ENCODE measurements around the gene STX12.
"Not testable (repeated sequence)": the region's sequence is repeated elsewhere in the genome, so short reads cannot be mapped to it uniquely, and the experiment has no call there.

The STX12 gene

GRCh38 chr1:27849951-27850350, 76.9 kb downstream of the STX12 start:
- Histone ChIP-seq H3K4me1 (ENCODE audit: control insufficient read depth, insufficient read depth, low read length) (no peaks in the 10 kb centered on the region), H3K36me3 (ENCODE audit: control insufficient read depth, insufficient read depth, low read length) (peaks cover 33% of the 10 kb centered on the region), H3K27ac (ENCODE audit: low read depth, low read length) (no peak overlapping the region), H3K27me3 (ENCODE audit: control insufficient read depth, insufficient read depth, low read length) (no peaks in the 10 kb centered on the region), H3K9ac (ENCODE audit: low read length) (no peak overlapping the region), H3K4me3 (ENCODE audit: low read length) (no peak overlapping the region)

- no peak overlapping the region for H3K27ac ChIP-seq (ENCODE audit: low read depth, low read length)
- no peaks in the 10 kb centered on the region for H3K4me1 ChIP-seq (ENCODE audit: control insufficient read depth, insufficient read depth, low read length)
- H3K9ac ChIP-seq (ENCODE audit: low read length) = no peak overlapping the region
- no peak overlapping the region for H3K4me3 ChIP-seq (ENCODE audit: low read length)
- peaks cover 13% of the 10 kb centered on the region for H3K36me3 ChIP-seq (ENCODE audit: control insufficient read depth, insufficient read depth, low read length)
- H3K27me3 ChIP-seq (ENCODE audit: control insufficient read depth, insufficient read depth, low read length) = no peaks in the 10 kb centered on the region
These were observed 82.1 kb downstream of the STX12 start for GRCh38 chr1:27855085-27855484.

- Histone ChIP-seq H3K27ac (ENCODE audit: low read depth, low read length) (no peak overlapping the region), H3K27me3 (ENCODE audit: control insufficient read depth, insufficient read depth, low read length) (no peaks in the 10 kb centered on the region), H3K4me1 (ENCODE audit: control insufficient read depth, insufficient read depth, low read length) (no peaks in the 10 kb centered on the region), H3K9ac (ENCODE audit: low read length) (no peak overlapping the region), H3K4me3 (ENCODE audit: low read length) (no peak overlapping the region), H3K36me3 (ENCODE audit: control insufficient read depth, insufficient read depth, low read length) (peaks cover under 1% of the 10 kb centered on the region)
These were observed 83.7 kb downstream of the STX12 start for GRCh38 chr1:27856561-27857343.

- H3K27ac ChIP-seq (ENCODE audit: low read depth, low read length); H3K36me3 ChIP-seq (ENCODE audit: control insufficient read depth, insufficient read depth, low read length); H3K27me3 ChIP-seq (ENCODE audit: control insufficient read depth, insufficient read depth, low read length); H3K4me3 ChIP-seq (ENCODE audit: low read length); H3K9ac ChIP-seq (ENCODE audit: low read length); H3K4me1 ChIP-seq (ENCODE audit: control insufficient read depth, insufficient read depth, low read length): not testable (repeated sequence)
These were observed 84.5 kb downstream of the STX12 start for GRCh38 chr1:27857552-27857951.

GRCh38 chr1:27858072-27858948, 85.3 kb downstream of the STX12 start:
- Histone ChIP-seq H3K9ac (ENCODE audit: low read length) (no peak overlapping the region), H3K4me1 (ENCODE audit: control insufficient read depth, insufficient read depth, low read length) (no peaks in the 10 kb centered on the region), H3K27ac (ENCODE audit: low read depth, low read length) (no peak overlapping the region), H3K27me3 (ENCODE audit: control insufficient read depth, insufficient read depth, low read length) (no peaks in the 10 kb centered on the region), H3K36me3 (ENCODE audit: control insufficient read depth, insufficient read depth, low read length) (no peaks in the 10 kb centered on the region), H3K4me3 (ENCODE audit: low read length) (no peak overlapping the region)

- Histone ChIP-seq H3K4me3 (ENCODE audit: low read length) (no peak overlapping the region), H3K36me3 (ENCODE audit: control insufficient read depth, insufficient read depth, low read length) (no peaks in the 10 kb centered on the region), H3K27me3 (ENCODE audit: control insufficient read depth, insufficient read depth, low read length) (no peaks in the 10 kb centered on the region), H3K9ac (ENCODE audit: low read length) (no peak overlapping the region), H3K4me1 (ENCODE audit: control insufficient read depth, insufficient read depth, low read length) (no peaks in the 10 kb centered on the region), H3K27ac (ENCODE audit: low read depth, low read length) (no peak overlapping the region)
These were observed 86.0 kb downstream of the STX12 start for GRCh38 chr1:27858949-27859576.

GRCh38 chr1:27861436-27861835, 88.4 kb downstream of the STX12 start:
- H3K4me1 ChIP-seq (ENCODE audit: control insufficient read depth, insufficient read depth, low read length) = no peaks in the 10 kb centered on the region

GRCh38 chr1:27862004-27862403, 89.0 kb downstream of the STX12 start:
- Histone ChIP-seq H3K27ac (ENCODE audit: low read depth, low read length) (no peak overlapping the region), H3K27me3 (ENCODE audit: control insufficient read depth, insufficient read depth, low read length) (no peaks in the 10 kb centered on the region), H3K36me3 (ENCODE audit: control insufficient read depth, insufficient read depth, low read length) (no peaks in the 10 kb centered on the region), H3K4me3 (ENCODE audit: low read length) (no peak overlapping the region), H3K9ac (ENCODE audit: low read length) (no peak overlapping the region), H3K4me1 (ENCODE audit: control insufficient read depth, insufficient read depth, low read length) (no peaks in the 10 kb centered on the region)

More at GRCh38 chr1:27861436-27861835, 88.4 kb downstream of the STX12 start:
- Histone ChIP-seq H3K4me3 (ENCODE audit: low read length) (no peak overlapping the region), H3K27me3 (ENCODE audit: control insufficient read depth, insufficient read depth, low read length) (no peaks in the 10 kb centered on the region), H3K9ac (ENCODE audit: low read length) (no peak overlapping the region), H3K36me3 (ENCODE audit: control insufficient read depth, insufficient read depth, low read length) (no peaks in the 10 kb centered on the region), H3K27ac (ENCODE audit: low read depth, low read length) (no peak overlapping the region)

GRCh38 chr1:27862671-27863537, 89.9 kb downstream of the STX12 start:
- Histone ChIP-seq H3K36me3 (ENCODE audit: control insufficient read depth, insufficient read depth, low read length) (no peaks in the 10 kb centered on the region), H3K4me1 (ENCODE audit: control insufficient read depth, insufficient read depth, low read length) (no peaks in the 10 kb centered on the region), H3K27me3 (ENCODE audit: control insufficient read depth, insufficient read depth, low read length) (no peaks in the 10 kb centered on the region), H3K9ac (ENCODE audit: low read length) (no peak overlapping the region), H3K4me3 (ENCODE audit: low read length) (no peak overlapping the region), H3K27ac (ENCODE audit: low read depth, low read length) (peak overlapping the region; percentile 14)

GRCh38 chr1:27863538-27863915, 90.5 kb downstream of the STX12 start:
- H3K27ac ChIP-seq (ENCODE audit: low read depth, low read length) = no peak overlapping the region
- no peaks in the 10 kb centered on the region for H3K36me3 ChIP-seq (ENCODE audit: control insufficient read depth, insufficient read depth, low read length)
- H3K27me3 ChIP-seq (ENCODE audit: control insufficient read depth, insufficient read depth, low read length) = no peaks in the 10 kb centered on the region
- H3K9ac ChIP-seq (ENCODE audit: low read length) = no peak overlapping the region
- no peak overlapping the region for H3K4me3 ChIP-seq (ENCODE audit: low read length)
- no peaks in the 10 kb centered on the region for H3K4me1 ChIP-seq (ENCODE audit: control insufficient read depth, insufficient read depth, low read length)

- H3K4me1 ChIP-seq (ENCODE audit: control insufficient read depth, insufficient read depth, low read length) = no peaks in the 10 kb centered on the region
- no peak overlapping the region for H3K27ac ChIP-seq (ENCODE audit: low read depth, low read length)
- H3K27me3 ChIP-seq (ENCODE audit: control insufficient read depth, insufficient read depth, low read length) = no peaks in the 10 kb centered on the region
- no peak overlapping the region for H3K4me3 ChIP-seq (ENCODE audit: low read length)
- no peaks in the 10 kb centered on the region for H3K36me3 ChIP-seq (ENCODE audit: control insufficient read depth, insufficient read depth, low read length)
- no peak overlapping the region for H3K9ac ChIP-seq (ENCODE audit: low read length)
These were observed 91.4 kb downstream of the STX12 start for GRCh38 chr1:27864264-27864895.
